ENCODE measurements around the gene SCGB1C2.
A peak's percentile ranks its signal among the peaks of the same experiment; 100 is the strongest.

Gene SCGB1C2

GRCh38 chr17:160336-160735, 23.0 kb downstream of the SCGB1C2 start:
- H3K27ac Mint-ChIP-seq: no peak overlapping the region
- H3K27me3 Mint-ChIP-seq (ENCODE audit: low read depth): peaks cover 9% of the 10 kb centered on the region
- H3K36me3 Mint-ChIP-seq (ENCODE audit: low read depth): peaks cover 2% of the 10 kb centered on the region
- no peak overlapping the region for H3K4me3 Mint-ChIP-seq
- no peak for TF ChIP-seq CTCF (IDR thresholded peaks at IDR 0.05; ENCODE audit: unreplicated experiment in 3 of 3)
- H3K4me1 Mint-ChIP-seq: peaks cover 6% of the 10 kb centered on the region
- no peaks in the 10 kb centered on the region for H3K9me3 Mint-ChIP-seq

- Mint-ChIP-seq H3K4me3 (no peak overlapping the region), H3K27ac (no peak overlapping the region), H3K9me3 (no peaks in the 10 kb centered on the region), H3K4me1 (peaks cover 6% of the 10 kb centered on the region), H3K27me3 (ENCODE audit: low read depth) (peaks cover 12% of the 10 kb centered on the region), H3K36me3 (ENCODE audit: low read depth) (no peaks in the 10 kb centered on the region)
- no peak for TF ChIP-seq CTCF (IDR thresholded peaks at IDR 0.05; ENCODE audit: unreplicated experiment in 3 of 3)
Observed at GRCh38 chr17:161481-161880, 24.1 kb downstream of the SCGB1C2 start.

- no peak for TF ChIP-seq CTCF (IDR thresholded peaks at IDR 0.05; ENCODE audit: unreplicated experiment in 3 of 3)
- Mint-ChIP-seq H3K36me3 (ENCODE audit: low read depth) (no peaks in the 10 kb centered on the region), H3K27ac (peak overlapping the region in 1 of 3 experiments; percentile 68), H3K4me1 (peaks cover 6% of the 10 kb centered on the region), H3K9me3 (no peaks in the 10 kb centered on the region), H3K27me3 (ENCODE audit: low read depth) (peaks cover 12% of the 10 kb centered on the region), H3K4me3 (no peak overlapping the region)
Observed at GRCh38 chr17:162689-163088, 25.3 kb downstream of the SCGB1C2 start.

- Mint-ChIP-seq H3K27me3 (ENCODE audit: low read depth) (peaks cover 12% of the 10 kb centered on the region), H3K4me3 (no peak overlapping the region), H3K9me3 (no peaks in the 10 kb centered on the region), H3K36me3 (ENCODE audit: low read depth) (no peaks in the 10 kb centered on the region), H3K27ac (peak overlapping the region in 1 of 3 experiments; percentile 68), H3K4me1 (peaks cover 6% of the 10 kb centered on the region)
- peak in 2 of 3 experiments; percentile 14 to 33 for TF ChIP-seq CTCF (IDR thresholded peaks at IDR 0.05; ENCODE audit: unreplicated experiment in 3 of 3)
Observed at GRCh38 chr17:163514-164098, 26.2 kb downstream of the SCGB1C2 start.

- Mint-ChIP-seq H3K4me3 (no peak overlapping the region), H3K9me3 (no peaks in the 10 kb centered on the region), H3K4me1 (peaks cover 6% of the 10 kb centered on the region), H3K36me3 (ENCODE audit: low read depth) (no peaks in the 10 kb centered on the region), H3K27me3 (ENCODE audit: low read depth) (peaks cover 14% of the 10 kb centered on the region), H3K27ac (peak overlapping the region; percentile 32 to 55 (median 45))
- peak; percentile 74 to 84 (median 84) for TF ChIP-seq CTCF (IDR thresholded peaks at IDR 0.05; ENCODE audit: unreplicated experiment in 3 of 3)
Observed at GRCh38 chr17:164303-165235, 27.2 kb downstream of the SCGB1C2 start.
